ENCODE measurements around the gene ICA1. TPM values are rescaled to one million over a fixed set of nuclear protein-coding genes. Genes with fewer than 3 reads are reported as not detected.

ICA1 gene
- polyA plus RNA-seq, 1 donor from 2014 or later: 0.25 TPM

DNA sequence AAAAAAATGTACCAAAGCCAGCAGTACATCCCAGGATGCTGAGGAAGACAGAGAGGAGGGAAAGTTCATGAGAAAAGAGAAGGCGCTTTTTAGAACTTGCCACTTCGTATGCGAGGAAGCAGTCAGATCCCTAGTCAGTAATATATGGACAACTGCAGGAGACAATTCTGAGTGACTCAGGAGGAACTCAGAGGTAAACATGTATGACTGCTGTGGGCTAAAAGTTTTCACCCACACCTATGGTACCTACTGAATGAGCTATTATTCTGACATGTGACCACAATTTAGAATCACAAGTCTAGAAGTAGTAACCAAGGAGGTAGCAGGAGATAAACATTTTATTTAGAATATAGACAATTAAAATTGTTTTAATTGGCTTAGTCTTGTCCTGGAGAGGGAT lies 126.5 kb downstream of the ICA1 start:
- H3K36me3 Mint-ChIP-seq: peaks cover 2% of the 10 kb centered on the region
- no peak overlapping the region for H3K4me3 Mint-ChIP-seq
- H3K9me3 Mint-ChIP-seq: no peaks in the 10 kb centered on the region
- no peaks in the 10 kb centered on the region for H3K27me3 Mint-ChIP-seq
- H3K27ac Mint-ChIP-seq: no peak overlapping the region
- peaks cover 25 to 41% (median 33%) of the 10 kb centered on the region in 3 donors for H3K4me1 Mint-ChIP-seq

DNA sequence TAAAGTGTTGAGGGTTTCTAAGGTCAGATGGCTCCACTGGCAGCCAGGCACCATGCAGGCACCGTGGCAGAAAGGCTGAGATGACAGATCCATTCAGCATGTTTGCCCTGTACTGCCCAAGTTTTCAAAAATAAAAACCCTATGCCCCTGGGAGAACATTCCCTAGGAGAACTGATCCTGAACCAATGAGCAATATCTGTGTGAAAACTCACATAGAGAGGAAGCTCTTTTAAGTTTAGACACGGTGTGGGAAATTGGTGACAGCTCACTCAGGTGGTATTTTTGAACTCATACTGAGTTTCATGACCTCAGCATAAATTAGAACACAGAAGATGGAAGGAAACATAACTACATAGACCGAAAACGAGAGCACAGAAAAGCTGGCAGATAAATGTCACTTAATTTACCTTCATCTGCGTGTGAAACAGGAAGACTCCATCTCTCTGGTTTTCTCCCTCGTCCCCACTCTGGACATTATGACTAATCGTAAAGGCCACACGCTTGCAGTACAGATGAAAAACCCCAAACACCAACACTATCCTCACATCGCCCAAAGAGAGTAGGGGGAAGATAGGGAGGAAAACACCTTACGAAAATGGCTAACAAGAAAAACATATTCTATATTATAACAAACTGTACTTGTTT lies 127.8 kb downstream of the ICA1 start:
- Mint-ChIP-seq H3K9me3 (no peaks in the 10 kb centered on the region), H3K4me1 (peaks cover 28 to 40% (median 36%) of the 10 kb centered on the region in 3 donors), H3K27ac (peak overlapping the region in 2 of 3 donors; percentile 37 to 80), H3K36me3 (no peaks in the 10 kb centered on the region), H3K4me3 (peak overlapping the region in 1 of 4 donors; percentile 70), H3K27me3 (no peaks in the 10 kb centered on the region)

DNA sequence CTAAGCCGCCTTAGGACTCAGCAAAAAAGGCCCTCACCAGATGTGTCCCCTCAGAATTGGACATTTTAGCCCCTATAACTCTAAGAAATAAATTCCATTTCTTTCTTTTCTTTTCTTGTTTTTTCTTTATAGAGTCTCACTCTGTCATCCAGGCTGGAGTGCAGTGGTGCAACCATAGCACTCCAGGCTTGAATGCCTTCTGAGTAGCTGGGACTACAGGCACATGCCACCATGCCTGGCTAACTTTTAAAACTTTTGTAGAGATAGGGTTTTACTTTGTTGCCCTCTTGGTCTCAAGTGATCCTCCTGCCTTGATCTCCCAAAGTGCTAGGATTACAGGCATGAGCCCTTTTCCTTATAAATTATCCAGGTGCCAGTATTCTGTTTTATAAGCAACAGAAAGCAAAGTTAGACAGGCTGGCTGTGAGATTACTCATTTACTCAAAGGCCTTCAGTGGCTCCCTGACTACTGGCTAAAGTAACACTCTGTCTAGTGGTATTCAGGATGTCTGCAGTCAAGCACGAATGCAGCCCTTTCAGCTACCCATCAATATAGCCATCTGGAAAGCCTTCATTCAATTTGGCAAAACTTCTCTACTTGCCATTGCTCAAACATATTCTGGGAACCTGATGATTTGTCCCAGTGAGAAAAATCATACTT lies 128.6 kb downstream of the ICA1 start:
- peak overlapping the region in 1 of 4 donors; percentile 39 for H3K4me3 Mint-ChIP-seq
- no peaks in the 10 kb centered on the region for H3K27me3 Mint-ChIP-seq
- H3K27ac Mint-ChIP-seq: peak overlapping the region in 1 of 3 donors; percentile 29
- H3K9me3 Mint-ChIP-seq: no peaks in the 10 kb centered on the region
- H3K4me1 Mint-ChIP-seq: peaks cover 35 to 48% (median 40%) of the 10 kb centered on the region in 3 donors
- H3K36me3 Mint-ChIP-seq: no peaks in the 10 kb centered on the region

DNA sequence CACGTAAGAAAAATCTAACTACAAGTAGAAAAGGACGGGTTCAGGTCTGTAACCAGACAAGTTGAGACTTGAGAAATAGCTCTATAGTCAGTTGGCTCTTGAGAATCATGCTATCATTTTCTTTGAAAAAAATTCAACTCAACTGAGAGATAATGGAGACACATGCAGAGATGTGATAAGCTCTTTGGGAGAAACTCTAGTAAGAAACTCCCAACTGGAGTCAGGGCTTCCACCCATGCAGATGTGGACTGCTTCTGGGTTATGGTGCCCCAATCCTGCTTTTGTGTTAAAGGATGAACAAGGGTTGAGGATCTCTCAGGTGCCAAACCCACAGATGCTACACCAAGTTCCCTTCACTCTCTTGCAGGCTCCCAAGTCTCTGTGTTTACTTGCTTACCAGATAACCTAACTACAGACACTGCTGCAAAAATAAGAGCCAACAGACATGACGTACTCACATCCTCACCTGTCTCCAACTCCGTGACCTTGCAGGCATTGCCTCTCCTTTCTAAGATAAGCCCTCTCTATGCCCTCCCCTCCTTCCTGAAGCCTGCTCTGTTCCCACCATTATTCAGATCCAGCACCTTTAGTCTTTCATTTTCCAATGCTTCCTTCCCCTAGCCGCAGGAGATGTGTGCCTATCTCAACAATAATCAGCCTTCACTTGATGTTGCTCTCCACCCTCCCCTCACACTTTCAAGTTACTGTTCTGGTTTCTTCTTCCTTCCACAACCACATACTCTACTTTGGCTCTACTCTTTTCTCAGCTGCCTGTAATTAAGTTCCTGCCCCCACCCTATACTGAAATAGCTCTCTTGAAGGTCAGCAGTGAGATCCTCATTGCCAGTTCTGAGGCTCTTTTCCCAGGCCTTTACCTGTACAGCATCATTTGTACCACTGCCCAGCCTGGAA lies 130.0 kb downstream of the ICA1 start:
- Mint-ChIP-seq H3K27me3 (no peaks in the 10 kb centered on the region), H3K9me3 (no peaks in the 10 kb centered on the region), H3K27ac (peak overlapping the region; percentile 46 to 88 (median 84)), H3K36me3 (no peaks in the 10 kb centered on the region), H3K4me3 (peak overlapping the region; percentile 5 to 93 (median 61)), H3K4me1 (peaks cover 39 to 57% (median 46%) of the 10 kb centered on the region in 3 donors)

DNA sequence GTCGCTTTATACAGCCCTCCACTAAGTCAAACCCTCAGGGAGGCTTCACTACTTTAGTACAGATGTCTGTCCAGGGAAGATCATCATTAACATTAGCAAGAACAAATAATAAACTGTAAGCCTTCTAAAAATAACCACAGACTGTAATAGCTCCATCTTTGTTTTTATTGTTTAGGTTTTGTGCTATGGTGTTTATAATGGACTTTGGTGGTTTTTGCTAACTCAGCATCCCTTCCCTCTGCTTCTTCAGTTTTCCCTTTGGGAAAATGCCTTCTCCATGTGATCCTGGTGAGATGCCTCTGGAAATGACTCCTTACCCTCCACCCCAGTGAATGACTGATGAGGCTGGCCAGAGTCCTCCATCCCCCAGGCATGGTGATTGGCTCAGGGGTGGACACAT lies 131.3 kb downstream of the ICA1 start:
- H3K27ac Mint-ChIP-seq: peak overlapping the region in 1 of 3 donors; percentile 46
- no peaks in the 10 kb centered on the region for H3K36me3 Mint-ChIP-seq
- H3K4me3 Mint-ChIP-seq: peak overlapping the region in 1 of 4 donors; percentile 52
- H3K9me3 Mint-ChIP-seq: no peaks in the 10 kb centered on the region
- peaks cover 48 to 66% (median 54%) of the 10 kb centered on the region in 3 donors for H3K4me1 Mint-ChIP-seq
- no peaks in the 10 kb centered on the region for H3K27me3 Mint-ChIP-seq

DNA sequence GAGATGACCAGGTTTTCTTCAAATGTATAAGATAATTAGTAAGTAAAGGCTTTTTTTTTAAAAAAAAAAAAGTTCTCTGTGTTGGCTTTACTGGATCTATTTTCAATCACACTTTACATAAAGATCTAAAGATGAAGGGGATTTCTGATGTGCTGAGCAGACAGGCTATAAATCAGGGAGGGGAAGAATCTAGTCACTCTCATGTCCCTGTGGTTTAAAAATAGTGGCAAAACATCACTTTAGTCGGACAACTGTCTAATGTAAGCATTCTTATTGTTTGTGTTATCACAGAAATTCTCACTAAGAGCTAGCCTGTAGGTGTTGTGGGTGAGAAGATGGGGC lies 132.7 kb downstream of the ICA1 start:
- Mint-ChIP-seq H3K36me3 (no peaks in the 10 kb centered on the region), H3K9me3 (peaks cover 0 to 2% (median 0%) of the 10 kb centered on the region in 3 donors), H3K4me3 (peak overlapping the region in 1 of 4 donors; percentile 55), H3K27me3 (no peaks in the 10 kb centered on the region), H3K4me1 (peaks cover 50 to 72% (median 57%) of the 10 kb centered on the region in 3 donors), H3K27ac (peak overlapping the region; percentile 5 to 71 (median 47))

DNA sequence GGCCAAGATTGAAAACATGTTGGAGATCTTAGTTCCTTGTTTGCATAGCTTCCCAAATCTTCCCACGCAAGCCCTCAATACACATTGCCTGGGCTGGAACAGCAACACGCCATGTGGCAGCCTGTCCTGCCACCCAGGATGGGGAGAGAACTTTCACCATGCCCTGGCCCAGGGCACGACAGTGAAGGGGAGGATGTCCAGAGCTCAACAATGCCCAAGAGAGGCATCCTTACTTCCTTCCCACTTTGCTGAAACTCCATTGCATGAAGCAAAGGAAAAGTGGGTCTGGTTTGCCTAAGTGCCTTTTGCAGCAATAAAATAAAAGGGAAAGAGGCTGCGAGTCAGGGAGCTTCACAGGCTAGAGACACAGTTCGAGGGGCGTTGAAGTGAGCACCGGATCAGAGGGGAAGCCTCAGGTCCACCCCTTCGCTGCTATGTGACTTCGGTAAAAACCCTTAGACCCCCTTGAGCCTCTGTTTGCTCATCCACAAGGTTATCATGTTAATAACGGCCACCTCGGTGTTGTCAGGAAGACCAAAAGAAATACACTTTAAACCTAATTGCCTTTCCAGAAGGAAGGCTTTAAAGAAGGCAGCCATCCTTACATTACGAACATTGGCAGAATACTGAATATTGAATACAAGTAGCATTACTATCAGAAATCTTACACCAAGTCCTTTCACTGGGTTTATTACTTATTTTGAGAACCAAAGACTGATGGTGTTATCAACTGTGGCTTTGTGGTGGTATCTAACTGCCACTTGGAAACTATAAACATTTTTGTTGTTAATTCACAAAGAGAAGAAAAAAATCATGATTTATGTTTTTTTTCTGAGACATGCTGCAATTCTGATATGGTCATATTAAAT lies 133.3 kb downstream of the ICA1 start:
- H3K4me3 Mint-ChIP-seq: peak overlapping the region; percentile 5 to 85 (median 68)
- no peaks in the 10 kb centered on the region for H3K36me3 Mint-ChIP-seq
- peaks cover 45 to 67% (median 53%) of the 10 kb centered on the region in 3 donors for H3K4me1 Mint-ChIP-seq
- H3K9me3 Mint-ChIP-seq: peaks cover 0 to 2% (median 0%) of the 10 kb centered on the region in 3 donors
- no peaks in the 10 kb centered on the region for H3K27me3 Mint-ChIP-seq
- H3K27ac Mint-ChIP-seq: peak overlapping the region; percentile 5 to 71 (median 47)

DNA sequence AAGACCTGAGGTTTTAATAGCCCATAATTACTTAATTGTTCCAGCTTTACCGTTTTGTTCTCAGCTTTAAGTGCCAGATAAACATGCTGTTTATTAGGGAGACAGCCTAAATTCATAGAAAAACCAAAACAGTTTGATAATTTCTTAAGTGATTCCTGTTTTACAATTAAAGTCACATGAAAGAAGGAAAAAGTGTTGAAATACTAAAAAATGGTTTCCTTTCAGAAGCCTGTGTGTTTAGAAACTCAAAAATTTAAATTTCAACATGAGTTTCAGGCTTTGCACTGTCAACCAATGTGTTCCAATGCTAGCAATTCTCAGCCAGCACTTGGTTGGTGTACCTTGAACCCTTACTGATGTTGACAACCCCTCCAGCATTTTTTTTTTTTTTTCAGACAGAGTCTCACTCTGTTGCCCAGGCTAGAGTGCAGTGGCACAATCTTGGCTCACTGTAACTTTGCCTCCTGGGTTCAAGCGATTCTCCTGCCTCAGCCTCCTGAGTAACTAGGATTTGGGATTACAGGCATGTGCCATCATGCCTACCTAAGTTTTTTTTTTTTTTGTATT lies 135.3 kb downstream of the ICA1 start:
- H3K4me1 Mint-ChIP-seq: peaks cover 29 to 50% (median 38%) of the 10 kb centered on the region in 3 donors
- H3K9me3 Mint-ChIP-seq: peaks cover 0 to 2% (median 0%) of the 10 kb centered on the region in 3 donors
- peak overlapping the region in 2 of 3 donors; percentile 41 to 94 for H3K27ac Mint-ChIP-seq
- no peaks in the 10 kb centered on the region for H3K36me3 Mint-ChIP-seq
- H3K4me3 Mint-ChIP-seq: peak overlapping the region in 2 of 4 donors; percentile 54 to 81
- H3K27me3 Mint-ChIP-seq: no peaks in the 10 kb centered on the region

DNA sequence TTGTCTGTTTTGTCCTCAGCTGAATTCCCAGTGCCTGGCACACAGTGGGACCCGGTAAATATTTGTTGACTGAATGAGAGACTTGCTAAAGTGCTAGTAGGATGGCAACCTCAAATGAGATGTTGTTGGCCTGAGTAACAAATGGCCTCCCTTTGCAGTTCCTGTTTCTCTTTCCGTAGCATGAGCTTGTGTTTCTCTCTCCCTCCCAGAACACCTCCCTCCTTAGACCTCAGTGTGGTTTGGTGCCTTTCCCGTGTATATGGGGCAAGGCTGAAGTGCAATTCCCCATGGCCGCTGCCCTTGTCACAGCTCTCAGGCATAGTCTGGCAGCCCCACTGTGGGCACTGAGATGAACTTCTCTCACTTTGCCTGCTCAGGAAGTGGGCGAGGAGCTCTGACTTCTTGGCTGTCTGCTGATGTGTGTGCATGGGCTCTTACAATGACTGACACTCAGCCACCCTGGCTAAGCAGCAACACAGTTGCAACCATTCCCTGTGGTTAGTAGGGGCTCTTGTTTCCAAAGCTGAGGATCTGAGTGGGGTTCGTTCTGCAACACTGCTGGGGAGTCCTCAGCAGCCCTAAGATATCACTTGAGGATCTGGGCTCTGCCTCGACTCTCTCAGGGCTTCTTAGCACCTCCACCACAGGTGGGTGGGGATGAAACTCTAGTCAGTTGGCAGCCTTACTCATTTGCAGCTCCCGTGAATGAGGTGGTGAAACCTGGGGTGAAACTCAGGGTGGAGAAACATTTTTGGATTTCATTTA lies 136.1 kb downstream of the ICA1 start:
- no peaks in the 10 kb centered on the region for H3K27me3 Mint-ChIP-seq

DNA sequence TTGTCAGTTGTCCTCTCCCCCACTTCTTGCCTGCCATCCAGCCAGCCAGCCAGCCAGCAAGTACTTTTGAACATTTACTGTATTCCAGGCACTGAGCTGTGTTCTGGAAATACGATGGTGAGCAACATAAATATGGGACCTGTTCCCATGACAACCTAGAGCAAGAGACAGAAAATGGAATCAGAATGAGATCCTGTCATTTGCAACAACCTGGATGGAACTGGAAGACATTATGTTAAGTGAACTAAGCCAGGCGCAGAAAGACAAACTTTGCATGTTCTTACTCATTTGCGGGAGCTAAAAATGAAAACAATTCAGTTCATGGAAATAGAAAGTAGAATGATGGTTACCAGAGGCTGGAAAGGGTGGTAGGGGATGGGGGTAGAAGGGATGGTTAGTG lies 140.7 kb downstream of the ICA1 start:
- no peaks in the 10 kb centered on the region for H3K36me3 Mint-ChIP-seq
- H3K4me3 Mint-ChIP-seq: no peak overlapping the region
- H3K9me3 Mint-ChIP-seq: peaks cover 0 to 2% (median 0%) of the 10 kb centered on the region in 3 donors
- H3K4me1 Mint-ChIP-seq: peaks cover 21 to 31% (median 30%) of the 10 kb centered on the region in 3 donors
- H3K27ac Mint-ChIP-seq: no peak overlapping the region
- H3K27me3 Mint-ChIP-seq: no peaks in the 10 kb centered on the region

More for the DNA sequence above, 136.1 kb downstream of the ICA1 start:
- H3K9me3 Mint-ChIP-seq: peaks cover 0 to 2% (median 0%) of the 10 kb centered on the region in 3 donors
- no peaks in the 10 kb centered on the region for H3K36me3 Mint-ChIP-seq
- peaks cover 29 to 47% (median 38%) of the 10 kb centered on the region in 3 donors for H3K4me1 Mint-ChIP-seq
- H3K4me3 Mint-ChIP-seq: peak overlapping the region; percentile 4 to 81 (median 62)
- peak overlapping the region; percentile 41 to 95 (median 94) for H3K27ac Mint-ChIP-seq

DNA sequence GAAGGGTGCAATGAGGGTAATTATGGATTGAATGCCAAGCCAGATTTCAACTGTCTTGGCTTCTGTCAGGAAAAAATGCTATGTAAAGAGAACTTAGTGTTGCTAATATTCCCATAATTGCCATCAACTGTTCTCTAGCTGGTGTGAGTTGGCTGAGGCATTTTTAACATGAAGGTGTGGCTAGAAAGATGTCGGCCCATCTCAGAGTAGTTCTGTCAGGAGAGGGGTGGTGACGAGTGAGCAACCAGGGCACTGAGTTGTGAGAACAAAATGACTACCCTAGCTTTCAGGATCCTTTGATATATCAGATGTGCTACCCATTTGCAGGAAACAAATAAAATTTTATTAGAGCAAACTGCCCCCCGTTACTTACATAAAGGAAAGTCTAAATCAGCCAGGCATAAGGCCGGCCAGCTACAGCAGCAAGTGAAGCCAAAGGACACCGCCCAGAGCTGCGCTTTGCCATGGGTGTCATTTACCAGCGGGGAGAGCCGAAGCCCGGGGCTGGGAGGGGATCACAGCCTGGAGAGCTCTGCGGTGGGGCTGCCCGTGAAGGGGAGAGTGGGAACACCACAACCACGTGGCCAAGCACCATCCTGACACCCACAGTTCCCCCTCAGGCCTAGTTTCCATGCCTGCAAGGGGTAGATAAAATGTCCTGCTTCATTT lies 141.4 kb downstream of the ICA1 start:
- Mint-ChIP-seq H3K9me3 (peaks cover 0 to 3% (median 2%) of the 10 kb centered on the region in 3 donors), H3K27ac (no peak overlapping the region), H3K36me3 (no peaks in the 10 kb centered on the region), H3K4me3 (no peak overlapping the region), H3K27me3 (no peaks in the 10 kb centered on the region), H3K4me1 (peaks cover 23 to 30% (median 30%) of the 10 kb centered on the region in 3 donors)

DNA sequence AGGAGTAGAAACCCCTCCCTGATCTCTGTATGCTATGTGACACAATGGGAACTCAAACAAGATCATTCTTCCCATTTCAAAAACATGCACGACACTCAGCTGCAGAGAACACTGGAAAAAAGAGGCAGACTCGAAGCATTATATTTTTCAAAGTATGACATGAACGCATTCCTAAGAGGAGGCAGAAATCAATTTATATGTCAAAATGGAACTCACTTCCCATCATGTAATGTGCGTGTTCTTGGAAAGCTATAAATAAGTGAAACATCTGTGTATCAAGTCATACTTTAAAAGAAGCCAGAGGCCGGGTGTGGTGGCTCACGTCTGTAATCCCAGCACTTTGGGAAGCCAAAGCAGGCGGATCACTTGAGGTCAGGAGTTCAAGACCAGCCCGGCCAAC lies 142.7 kb downstream of the ICA1 start:
- Mint-ChIP-seq H3K4me1 (peaks cover 30 to 37% (median 32%) of the 10 kb centered on the region in 3 donors), H3K36me3 (no peaks in the 10 kb centered on the region), H3K27me3 (no peaks in the 10 kb centered on the region), H3K4me3 (no peak overlapping the region), H3K27ac (no peak overlapping the region), H3K9me3 (peaks cover 0 to 3% (median 0%) of the 10 kb centered on the region in 3 donors)

DNA sequence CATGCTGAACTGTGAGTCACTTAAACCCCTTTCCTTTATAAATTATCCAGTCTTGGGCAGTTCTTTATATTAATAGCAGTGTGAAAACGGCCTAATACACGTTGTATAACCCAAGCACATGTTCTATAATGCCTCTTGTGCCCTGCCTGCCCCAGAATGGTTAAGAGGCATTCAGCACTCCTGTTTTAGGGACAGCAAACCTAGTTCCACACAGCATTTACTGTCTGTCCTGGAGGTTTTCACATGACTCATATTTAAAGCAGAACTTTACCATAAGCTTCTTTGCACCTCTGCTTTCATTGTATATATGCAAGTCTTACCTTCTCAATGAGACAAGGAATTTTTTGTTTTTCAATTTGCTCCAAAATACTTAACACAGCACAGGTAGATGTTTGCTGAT lies 144.8 kb downstream of the ICA1 start:
- Mint-ChIP-seq H3K9me3 (peaks cover 0 to 3% (median 0%) of the 10 kb centered on the region in 3 donors), H3K27me3 (no peaks in the 10 kb centered on the region), H3K27ac (no peak overlapping the region), H3K4me1 (peaks cover 36 to 46% (median 37%) of the 10 kb centered on the region in 3 donors), H3K36me3 (no peaks in the 10 kb centered on the region), H3K4me3 (peak overlapping the region in 1 of 4 donors; percentile 67)
